Islet of Langerhans (tissue), 1 donor: ENCODE data around the gene DTWD1.
"Not testable (repeated sequence)": the region's sequence is repeated elsewhere in the genome, so short reads cannot be mapped to it uniquely, and the experiment has no call there.

Experiments used
- FAIRE-seq: peaks from one replicate; lab custom pipeline; 2011; peaks lifted over from hg19 to GRCh38; lab: Jason Lieb, UNC

Gene DTWD1

DNA sequence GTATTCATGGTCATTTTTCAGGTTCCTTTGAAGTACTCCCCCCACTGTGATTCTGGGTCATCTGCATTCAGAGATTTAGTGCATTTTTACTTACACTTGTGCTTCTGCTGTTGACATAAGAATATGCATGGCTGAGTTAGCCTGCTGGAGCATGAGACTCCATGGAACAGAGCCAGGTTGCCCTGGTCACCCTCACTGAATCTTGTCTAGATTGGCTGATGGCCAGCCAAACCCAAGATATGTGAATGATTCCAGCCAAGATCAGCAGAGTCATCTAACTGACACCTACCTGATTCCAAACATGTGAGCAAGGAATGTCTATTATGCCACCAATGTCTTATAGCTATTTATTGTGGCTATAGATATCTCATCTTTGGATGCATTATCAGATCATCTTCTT, 25.1 kb downstream of the DTWD1 start:
- peak; percentile 86 for FAIRE-seq

DNA sequence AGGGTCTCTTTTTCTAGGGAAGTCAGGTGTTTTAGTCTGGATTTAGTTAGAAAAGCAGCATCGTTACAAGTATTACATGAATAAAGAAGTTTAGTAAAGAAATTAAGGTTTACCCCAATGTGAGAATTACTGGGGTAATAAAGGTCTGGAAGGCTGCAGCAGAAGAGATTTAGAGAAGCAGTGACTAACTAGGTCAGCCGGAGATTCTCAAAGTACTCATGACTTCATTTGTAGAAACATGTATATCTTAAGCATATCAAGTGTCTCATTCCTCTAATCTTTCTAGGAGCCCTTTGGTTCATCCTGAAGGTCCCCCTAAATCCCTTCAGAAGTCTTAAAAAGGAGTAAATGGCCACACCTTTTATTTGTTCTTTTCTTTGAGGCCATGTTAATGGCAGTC, 26.0 kb downstream of the DTWD1 start:
- FAIRE-seq: no peak

DNA sequence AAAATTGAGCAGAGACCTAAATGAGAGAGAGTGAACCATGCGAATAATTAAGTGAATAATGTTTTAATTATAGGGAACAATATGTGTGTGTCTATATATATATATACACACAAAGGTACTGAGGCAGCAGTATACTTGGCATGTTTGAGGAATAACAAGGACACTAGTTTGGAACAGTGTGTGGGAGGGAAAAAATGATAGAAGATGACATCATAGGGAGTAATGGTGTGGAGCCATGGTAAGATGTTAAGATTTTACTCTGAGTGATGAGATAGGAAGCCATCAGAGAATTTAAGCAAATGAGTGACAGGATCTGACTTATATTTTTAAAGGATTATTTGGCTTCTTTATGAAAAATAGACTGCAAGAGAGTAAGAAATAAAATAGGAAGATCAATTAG, 29.1 kb downstream of the DTWD1 start:
- no peak for FAIRE-seq

DNA sequence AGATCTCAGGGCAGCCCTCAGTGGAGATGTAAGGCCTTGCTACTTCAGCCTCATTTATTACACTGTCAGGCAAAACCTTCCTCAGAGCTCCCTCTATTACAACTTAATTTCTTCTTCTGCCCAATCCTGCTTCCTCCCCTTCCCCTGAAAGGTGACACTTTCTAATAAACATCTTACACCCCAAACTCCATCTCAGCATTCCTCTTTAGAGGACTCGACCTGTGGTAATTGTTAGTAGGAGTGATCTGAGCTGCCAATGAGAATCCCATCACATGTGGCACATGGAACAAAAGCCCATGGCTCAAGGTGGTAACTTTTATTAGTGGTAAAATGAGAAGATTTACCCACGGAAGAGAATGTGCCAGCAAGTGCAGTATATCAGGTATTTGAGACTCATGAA, 29.8 kb downstream of the DTWD1 start:
- no peak for FAIRE-seq

DNA sequence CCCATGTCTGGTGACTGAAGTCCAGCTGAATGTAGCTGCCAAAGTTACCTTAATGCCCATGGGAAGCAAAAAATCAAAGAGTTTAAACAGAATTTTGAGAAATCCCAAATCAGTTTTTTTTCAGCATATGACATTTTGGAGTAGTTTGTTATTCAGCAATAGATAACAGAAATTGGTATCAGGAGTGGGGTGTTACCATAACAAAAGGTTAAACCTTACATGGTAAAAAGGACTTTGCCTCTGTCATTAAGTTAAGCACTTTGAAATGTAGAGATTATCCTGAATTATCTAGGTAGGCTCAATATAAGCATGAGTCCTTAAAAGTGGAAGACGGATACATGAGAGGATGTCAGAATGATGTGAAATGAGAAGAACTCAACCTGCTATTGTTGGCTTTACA, 32.1 kb downstream of the DTWD1 start:
- no peak for FAIRE-seq

DNA sequence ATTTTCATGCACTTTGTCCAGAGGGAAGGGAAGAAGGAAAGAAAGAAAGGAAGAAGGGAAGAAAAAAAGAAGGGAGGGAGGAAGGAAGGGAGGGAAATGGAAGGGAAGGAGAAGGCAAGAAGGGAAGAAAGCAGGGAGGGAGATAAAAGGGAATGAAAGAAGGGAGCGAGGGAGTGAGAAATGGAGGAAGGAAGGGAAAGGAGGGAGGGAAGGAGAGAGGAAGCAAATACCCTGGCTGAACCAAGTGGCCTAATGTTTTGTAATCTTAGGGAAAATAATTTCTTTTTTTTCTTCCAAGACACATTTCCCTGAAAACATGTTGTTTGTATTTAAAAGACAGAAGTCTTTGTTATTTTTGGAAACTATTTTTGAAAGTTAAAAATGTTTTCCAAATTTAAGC, 35.9 kb downstream of the DTWD1 start:
- no peak for FAIRE-seq

DNA sequence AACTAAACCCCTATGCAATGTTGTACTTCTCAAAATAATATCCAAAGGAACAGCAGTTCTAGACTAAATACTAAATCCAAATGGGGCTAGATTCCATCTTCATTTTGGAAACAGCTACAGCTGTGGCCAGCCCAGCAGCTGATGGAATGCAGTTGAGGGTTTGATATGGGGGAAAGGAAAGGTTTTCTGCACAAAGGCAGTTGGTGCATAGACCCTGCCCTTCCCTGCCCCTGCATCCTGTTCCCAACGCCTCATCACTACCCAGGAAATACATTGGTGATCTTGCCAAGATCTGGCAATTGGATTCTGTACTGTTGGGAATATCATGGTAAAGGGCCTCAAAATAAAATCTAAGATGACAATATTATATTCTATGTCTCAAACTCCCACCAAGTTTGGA, 43.9 kb downstream of the DTWD1 start:
- no peak for FAIRE-seq

DNA sequence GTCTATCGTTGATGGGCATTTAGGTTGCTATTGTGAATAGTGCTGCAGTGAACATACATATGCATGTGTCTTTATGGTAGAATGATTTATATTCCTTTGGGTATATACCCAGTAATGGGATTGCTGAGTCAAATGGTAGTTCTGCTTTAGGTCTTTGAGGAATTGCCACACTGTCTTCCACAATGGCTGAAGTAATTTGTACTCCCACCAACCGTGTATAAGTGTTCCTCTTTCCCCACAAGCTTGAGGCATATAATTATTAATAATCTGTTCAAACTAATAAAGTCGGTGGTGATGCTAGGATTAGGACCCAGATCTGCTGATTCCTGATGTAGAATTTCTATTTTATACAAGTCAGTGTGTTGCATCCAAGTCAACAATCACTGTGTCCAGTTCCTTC, 45.6 kb downstream of the DTWD1 start:
- FAIRE-seq: not testable (repeated sequence)

DNA sequence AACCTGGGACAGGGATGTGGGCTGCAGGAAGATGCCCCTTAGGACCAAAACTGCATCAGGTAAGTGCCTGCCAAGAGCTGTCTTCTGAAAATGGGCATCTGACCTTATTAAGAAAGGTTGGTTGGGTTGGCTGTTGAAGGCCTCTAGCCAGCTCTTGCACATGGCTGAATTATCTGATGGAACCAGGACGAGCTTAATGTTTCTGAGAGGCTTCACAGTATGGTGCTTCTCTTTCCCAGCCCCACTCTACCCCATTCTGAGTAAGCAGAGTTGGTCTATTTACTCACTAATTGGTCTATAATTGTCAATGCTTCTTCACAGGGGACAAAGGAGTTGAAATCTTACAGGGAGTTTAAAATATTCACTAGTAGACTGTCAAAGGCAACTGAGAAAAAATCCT, 48.4 kb downstream of the DTWD1 start:
- no peak for FAIRE-seq

DNA sequence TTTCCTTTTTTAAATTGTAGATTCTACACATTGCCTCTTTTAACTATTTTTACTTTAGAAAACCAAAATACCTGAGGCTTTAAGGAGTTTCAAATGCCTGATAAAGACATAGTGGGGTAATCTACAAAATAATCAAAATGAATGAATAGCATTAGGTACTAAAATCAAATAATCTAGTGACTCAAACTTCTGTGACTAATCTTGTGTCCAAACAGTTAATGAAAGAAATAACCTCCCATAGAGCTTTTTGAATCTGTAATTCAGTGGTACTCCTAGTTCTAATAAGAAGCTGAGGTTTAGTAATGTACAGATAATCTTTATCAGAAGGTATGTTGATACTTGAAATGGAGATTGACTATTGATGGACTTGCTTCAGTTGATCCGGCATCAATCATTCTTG, 53.0 kb downstream of the DTWD1 start:
- FAIRE-seq: no peak

DNA sequence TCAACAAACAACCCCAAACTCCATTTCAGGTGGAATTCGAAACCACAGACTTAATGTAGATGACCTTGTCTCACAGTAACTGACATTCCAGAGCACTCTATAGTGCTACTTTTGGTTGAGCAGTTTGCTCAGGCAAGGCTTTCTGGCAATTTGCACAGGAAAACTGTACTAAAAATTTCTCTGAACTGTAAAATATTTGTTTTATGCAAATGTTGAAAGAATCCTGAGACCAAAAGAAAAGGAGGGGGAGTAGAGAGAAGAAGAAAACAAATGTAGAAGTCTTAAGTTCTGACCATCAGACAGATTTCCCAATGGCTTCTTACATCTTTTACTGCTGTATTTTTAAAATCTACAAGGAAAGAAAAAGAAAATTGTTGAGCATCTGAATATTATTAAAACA, 53.5 kb downstream of the DTWD1 start:
- FAIRE-seq: no peak

DNA sequence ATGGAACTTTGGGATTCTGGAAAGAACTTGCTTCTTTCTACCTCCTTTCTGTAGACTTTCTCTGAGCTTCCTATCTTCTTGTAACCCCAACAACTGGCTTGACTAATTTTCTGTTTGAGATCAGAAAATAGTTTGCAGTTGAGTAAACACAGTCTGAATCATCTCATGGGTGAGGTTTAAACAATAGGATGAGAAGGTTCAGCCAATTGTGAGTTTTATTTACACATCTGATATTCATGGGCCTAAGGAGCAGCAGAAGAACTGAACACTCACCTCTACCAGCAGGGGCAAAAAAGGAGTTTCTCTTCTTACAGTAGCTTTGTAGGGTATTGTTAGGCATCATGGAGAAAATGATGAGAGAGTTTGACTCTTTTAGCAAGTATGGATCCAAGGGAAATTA, 54.2 kb downstream of the DTWD1 start:
- FAIRE-seq: no peak

DNA sequence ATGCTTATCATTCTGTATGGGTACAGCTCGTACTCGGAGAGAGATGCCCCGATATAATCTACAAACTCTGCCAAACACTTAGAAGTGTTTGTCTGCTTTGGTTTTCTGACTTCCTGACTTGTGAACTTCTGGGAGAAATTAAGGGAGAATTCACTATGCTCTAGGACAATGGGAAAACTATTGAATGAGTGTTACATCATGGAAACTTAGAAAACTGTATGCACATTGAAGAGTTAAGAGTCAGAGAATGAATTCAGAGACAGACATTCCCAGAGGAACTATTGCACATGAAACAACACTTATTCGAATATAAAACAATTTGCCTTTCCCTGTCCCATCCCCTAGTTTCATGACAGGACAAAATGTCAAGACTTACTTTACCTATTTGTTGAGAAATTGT, 57.8 kb downstream of the DTWD1 start:
- FAIRE-seq: no peak

DNA sequence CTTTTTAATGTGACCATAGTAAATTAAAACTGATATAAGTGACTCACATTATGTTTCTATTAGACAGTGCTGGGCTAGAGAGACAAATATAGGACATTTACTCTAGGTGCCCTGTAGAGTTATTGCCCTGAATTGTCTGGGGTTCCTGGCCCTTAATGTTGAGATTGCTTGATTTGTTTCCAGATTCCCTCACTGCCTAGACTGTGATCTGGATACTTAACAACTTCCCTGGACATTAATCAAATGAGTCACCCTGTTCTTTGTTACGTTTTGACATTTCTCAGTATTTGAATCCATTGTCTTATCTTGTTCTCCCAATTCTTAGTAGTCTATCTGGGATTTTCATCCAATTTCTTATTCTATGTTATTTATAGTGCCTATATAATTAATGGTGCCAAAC, 65.8 kb downstream of the DTWD1 start:
- FAIRE-seq: no peak

DNA sequence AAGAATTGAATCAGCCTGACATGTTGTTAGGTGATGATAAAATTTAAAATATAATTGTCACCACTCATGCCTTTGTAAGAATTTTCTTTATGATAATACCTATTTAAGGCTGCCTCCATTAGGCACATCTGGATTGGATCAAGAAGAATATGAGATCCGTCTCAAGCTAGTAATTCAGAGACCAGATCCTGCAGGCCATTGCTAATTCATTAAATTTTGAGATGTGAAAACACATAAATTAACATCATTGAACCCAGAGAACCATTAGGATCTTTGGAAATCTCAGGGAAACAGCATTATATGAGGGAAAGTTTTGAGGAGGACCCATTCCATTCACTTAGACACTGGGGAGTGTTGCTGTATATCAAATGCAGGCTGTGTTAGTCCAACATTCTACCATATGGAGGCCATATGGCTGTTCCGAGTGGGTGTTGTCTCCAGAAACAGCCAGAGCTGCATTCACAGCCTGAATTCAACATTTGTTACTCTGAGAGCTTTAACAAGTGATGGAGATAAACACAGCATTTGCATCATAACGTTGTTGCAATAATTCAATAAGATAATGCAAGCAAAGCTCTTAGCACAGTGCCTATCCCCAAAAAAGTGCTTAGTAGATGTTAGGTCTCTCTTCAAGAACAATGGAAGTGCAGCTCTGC, 67.4 kb downstream of the DTWD1 start:
- FAIRE-seq: no peak

DNA sequence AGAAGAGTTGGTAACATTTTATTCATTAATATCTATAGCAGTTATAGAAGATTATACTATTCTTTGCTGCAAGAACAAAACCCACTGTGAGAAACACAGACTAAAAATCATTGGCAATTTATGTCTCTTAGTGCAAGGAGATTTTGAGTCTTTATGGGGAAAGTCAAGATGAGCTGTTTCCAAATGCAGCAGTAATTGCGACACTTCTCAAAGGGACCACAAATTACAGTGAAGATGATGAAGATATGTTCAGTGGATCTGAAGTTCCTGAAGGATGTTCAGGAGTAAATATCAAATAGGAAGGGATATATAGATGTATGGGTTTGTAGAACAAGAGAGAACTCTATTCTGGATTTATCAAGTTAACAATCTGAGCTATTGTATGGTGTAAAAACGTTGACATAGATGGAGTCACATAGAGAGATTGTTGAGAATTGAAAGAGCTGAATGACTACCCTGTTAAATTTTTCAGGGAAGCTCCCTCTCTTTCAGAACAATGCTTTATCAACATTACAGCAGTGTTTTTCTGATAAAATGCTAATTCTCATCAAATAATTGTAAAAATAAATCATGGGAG, 71.8 kb downstream of the DTWD1 start:
- no peak for FAIRE-seq

DNA sequence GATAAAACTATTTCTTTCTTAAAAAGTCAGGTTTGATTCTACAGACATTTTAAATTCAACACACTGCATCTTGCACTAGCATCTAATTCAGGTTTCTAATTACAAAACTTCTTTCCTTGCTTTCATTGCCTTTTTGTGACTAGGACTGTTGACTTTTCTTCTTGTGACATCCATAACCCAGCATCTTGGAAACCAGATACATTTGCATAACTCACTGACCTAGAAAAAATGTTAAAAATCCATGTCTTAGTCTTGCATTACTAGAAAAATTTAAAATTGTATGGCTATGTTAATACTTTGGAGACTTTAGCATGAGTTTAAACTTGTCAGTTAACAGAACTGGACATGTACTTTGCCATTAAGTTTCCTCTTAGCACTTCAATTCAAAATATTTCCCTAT, 72.7 kb downstream of the DTWD1 start:
- FAIRE-seq: no peak

DNA sequence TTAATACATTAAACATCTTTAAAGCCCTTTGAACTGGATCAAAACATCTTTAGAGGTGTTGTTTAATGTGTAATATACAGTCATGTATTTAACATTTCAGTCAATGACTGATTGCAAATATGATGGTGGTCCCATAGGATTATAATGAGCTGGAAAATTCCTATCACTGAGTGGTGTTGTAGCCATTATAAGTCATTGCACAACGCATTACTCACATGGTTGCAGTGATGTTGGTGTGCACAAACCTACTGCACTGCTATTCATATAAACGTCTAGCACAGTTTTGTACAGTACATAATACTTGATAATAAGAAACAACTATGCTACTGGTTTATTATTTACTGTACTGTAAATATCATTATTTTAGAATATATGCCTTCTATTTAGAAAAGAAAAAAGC, 75.6 kb downstream of the DTWD1 start:
- no peak for FAIRE-seq

DNA sequence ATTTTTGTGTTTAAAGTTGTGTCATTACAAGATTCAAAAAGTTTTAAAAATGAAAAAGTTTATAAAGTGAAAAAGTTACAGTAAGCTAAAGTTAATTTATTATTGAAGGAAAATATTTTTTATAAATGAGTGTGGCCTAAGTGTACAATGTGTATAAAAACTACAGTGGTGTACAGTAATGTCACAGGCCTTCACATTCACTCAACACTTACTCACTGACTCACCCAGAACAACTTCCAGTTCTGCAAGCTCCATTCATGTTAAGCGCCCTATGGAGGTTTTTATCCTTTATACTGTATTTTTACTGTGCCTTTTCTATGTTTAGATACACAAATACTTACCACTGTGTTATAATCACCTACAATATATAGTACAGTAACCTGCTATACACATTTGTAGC, 76.3 kb downstream of the DTWD1 start:
- no peak for FAIRE-seq

DNA sequence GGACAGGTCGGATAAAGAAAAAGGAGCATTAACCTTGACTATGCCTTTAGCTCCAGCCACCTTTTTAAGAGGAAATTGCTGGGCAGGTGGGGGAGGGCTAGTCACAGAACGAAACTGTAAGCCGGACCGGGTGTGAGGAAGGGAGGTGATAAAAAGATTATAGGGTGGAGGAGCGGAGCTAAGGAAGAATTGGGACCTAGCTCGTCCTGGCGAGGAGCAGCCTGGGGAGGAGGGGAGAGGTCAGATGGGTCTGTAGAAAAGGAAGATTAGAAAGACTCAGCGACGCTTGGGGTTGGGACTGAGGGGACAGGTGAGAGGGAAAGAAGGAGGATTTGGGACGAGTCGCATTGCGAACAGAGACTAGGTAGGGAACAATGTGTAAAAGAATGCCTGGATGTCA, 82.1 kb downstream of the DTWD1 start:
- FAIRE-seq: not testable (repeated sequence)
